PC-9 (cell line): Measurements from ENCODE around the gene PLAGL2.

Experiments
- CTCF ChIP-seq: fragments of 200-600 bp; sonication (generic); conservative IDR thresholded peaks from 2 replicates; pipeline ENCODE4 v1.6.1; 2017; ENCODE audit warnings: mixed run types, antibody characterized with exemption, mild to moderate bottlenecking, moderate library complexity
- EZH2 ChIP-seq: fragments of 200-600 bp; sonication (generic); IDR thresholded peaks from 2 replicates; pipeline ENCODE4 v1.8.0; 2017; ENCODE audit warnings: antibody characterized with exemption, low read depth

GRCh38 chr20:32186506-32186905 is 21.0 kb downstream of the PLAGL2 start:
- TF ChIP-seq CTCF (no peak), EZH2 (no peak)
